MCF 10A (cell line): Measurements from ENCODE around the gene PTRH1. TPM values are rescaled to one million over a fixed set of nuclear protein-coding genes. Genes with fewer than 3 reads are reported as not detected.

Experiments
- Bru-seq: library from RNA; stranded (reverse); fragments of 400-500 nt; gene quantifications from one replicate; lab custom pipeline; 2021; lab: Mats Ljungman, UMichigan
- BruChase-seq, 2 experiments: library from RNA; stranded (reverse); fragments of 400-500 nt; gene quantifications; one replicate each; lab custom pipeline; 2021; lab: Mats Ljungman, UMichigan
- BruUV-seq: library from RNA; stranded (reverse); fragments of 400-500 nt; replicated peaks from 2 replicates; lab custom pipeline; 2021; lab: Mats Ljungman, UMichigan
- CTCF ChIA-PET: fragments of 300-600 bp; sonication (Branson Sonifier 250); formaldehyde crosslinking; extraction: SDS; loops from one replicate; lab custom pipeline; 2021; ENCODE audit warnings: antibody characterized with exemption, inconsistent platforms; lab: Yijun Ruan, JAX
- POLR2A ChIA-PET: fragments of 300-600, 350-650 bp; sonication (Branson Sonifier 250); formaldehyde crosslinking; extraction: SDS; loops from one replicate; lab custom pipeline; 2020; ENCODE audit warnings: antibody characterized with exemption, inconsistent platforms; lab: Yijun Ruan, JAX
- DNase-seq: peaks from one replicate; pipeline ENCODE4 v3.0.0-alpha.2; 2018; ENCODE audit not compliant: unreplicated experiment
- H3K27ac Mint-ChIP-seq: one replicate; pipeline ENCODE4 v1.8.0; 2022; ENCODE audit warnings: mild to moderate bottlenecking, low read depth, mixed read lengths; ENCODE audit not compliant: unreplicated experiment
- H3K27me3 Mint-ChIP-seq: one replicate; pipeline ENCODE4 v1.8.0; 2022; ENCODE audit warnings: mixed read lengths; ENCODE audit not compliant: insufficient read depth, unreplicated experiment
- H3K36me3 Mint-ChIP-seq: one replicate; pipeline ENCODE4 v1.8.0; 2022; ENCODE audit warnings: mild to moderate bottlenecking, moderate library complexity, mixed read lengths; ENCODE audit not compliant: insufficient read depth, unreplicated experiment
- H3K4me1 Mint-ChIP-seq: one replicate; pipeline ENCODE4 v1.8.0; 2022; ENCODE audit warnings: mixed read lengths; ENCODE audit not compliant: insufficient read depth, unreplicated experiment
- H3K4me3 Mint-ChIP-seq: one replicate; pipeline ENCODE4 v1.8.0; 2022; ENCODE audit warnings: mild to moderate bottlenecking, moderate library complexity, mixed read lengths; ENCODE audit not compliant: unreplicated experiment
- H3K9me3 Mint-ChIP-seq: one replicate; pipeline ENCODE4 v1.8.0; 2022; ENCODE audit warnings: mixed read lengths; ENCODE audit not compliant: unreplicated experiment
- intact Hi-C: fragments of 100-400 bp; cut with micrococcal nuclease; formaldehyde crosslinking; loops from 2 replicates; pipeline ENCODE4 v1.14.1; 2022
- long read RNA-seq: library from polyadenylated mRNA; stranded (forward); transcript quantifications from one replicate; pipeline ENCODE4 v2.0.0, GENCODE V29; 2022
- total RNA-seq: library from RNA; stranded (reverse); gene quantifications from 2 replicates; pipeline ENCODE4 v1.2.3, GENCODE V29; 2022
- TF ChIP-seq, protein P1 (sequence below): fragments of 200-600 bp; IDR thresholded peaks from one replicate; pipeline ENCODE4 v1.8.0; 2022; ENCODE audit warnings: antibody characterized with exemption, mild to moderate bottlenecking; ENCODE audit not compliant: unreplicated experiment

Gene PTRH1
- total RNA-seq (35.2 and 37.8 TPM in 2 replicates), Bru-seq, nascent RNA (percentile 46 among the genes with signal in this experiment), BruChase-seq, experiment 1, labeled RNA remaining after a 6-hour chase (percentile 46 among the genes with signal in this experiment), BruChase-seq, experiment 2, labeled RNA remaining after a 2-hour chase (percentile 50 among the genes with signal in this experiment)
- long read RNA-seq, transcript PTRH1-208 (5 exons, 814 nt) = major isoform, 66 of 78 reads
- long read RNA-seq, transcript PTRH1-207 (5 exons, 645 nt) = minor isoform, 5 of 78 reads
- long read RNA-seq, partial matches to known transcripts = 5 of 78 reads
- long read RNA-seq, other reads (novel, unspliced or antisense) = 1 of 78 reads

DNA sequence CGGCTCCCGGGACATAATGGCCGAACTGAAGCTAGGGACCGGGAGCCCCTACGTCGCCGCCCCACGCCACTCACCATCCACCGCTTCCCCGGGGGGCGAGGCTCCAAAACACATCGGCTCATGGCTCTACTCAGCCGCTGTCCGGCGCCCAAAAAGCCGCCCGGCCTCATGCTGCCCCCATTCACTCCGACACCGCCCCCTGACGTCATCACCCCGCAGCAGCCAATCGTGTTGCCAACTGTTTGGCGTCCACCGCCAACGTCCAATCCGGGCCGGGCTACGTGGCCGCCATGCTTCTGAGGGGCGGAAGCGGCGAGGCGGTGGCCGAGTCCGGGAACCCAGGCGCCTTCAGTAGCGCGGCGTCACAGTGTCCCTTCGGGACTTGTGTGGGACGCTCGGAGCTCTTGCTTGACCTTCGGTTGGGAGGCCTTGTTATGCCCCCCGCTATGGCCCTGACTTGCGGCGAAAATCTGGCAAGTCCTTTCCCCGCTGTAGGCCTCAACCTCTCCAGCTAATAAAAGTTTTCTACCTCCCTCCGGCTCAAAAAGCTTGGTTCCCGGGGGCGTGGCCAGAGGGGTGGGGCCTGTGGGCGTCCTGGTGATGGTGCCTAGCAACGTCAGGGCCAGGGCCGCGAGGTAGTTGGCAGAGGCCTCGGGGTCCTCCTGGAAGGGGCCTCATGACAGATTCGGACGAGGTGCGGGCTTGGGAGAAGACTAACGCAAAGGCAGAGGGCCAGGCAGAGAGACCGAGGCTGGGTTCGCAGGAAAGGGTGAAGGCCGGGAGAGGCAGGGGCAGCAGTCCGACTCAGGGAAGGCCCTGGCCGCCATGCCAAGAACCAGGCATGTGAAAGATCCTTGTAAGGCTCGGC lies at the start of gene PTRH1, which contains the start of gene TTC16:
Gene PTRH1, minus strand, starts transcription at position 194 of the 868 bp plus-strand sequence. Its CDS starts 24 bp downstream, at position 170.
Gene TTC16, plus strand, starts transcription at position 610 of the 868 bp plus-strand sequence. Its CDS starts 67 bp downstream, at position 677.
- Mint-ChIP-seq H3K36me3 (no peaks in the 10 kb centered on the region), H3K9me3 (no peaks in the 10 kb centered on the region), H3K27me3 (no peaks in the 10 kb centered on the region), H3K4me1 (peaks cover 13% of the 10 kb centered on the region), H3K27ac (peak within 1 kb of the TSS; percentile 81), H3K4me3 (peak within 1 kb of the TSS; percentile 79)
- intact Hi-C loops = no loop called here
- ChIA-PET POLR2A (interaction anchor here (0.6 to 2.9 kb wide), 21 partner anchors 9 to 565 kb away, joined by 3 to 14 read pairs (median 3); partner anchors contain the start of genes CDK9, CFAP157, FPGS and ST6GALNAC4), CTCF (interaction anchor here (0.6 to 1.7 kb wide), 6 partner anchors 19 to 206 kb away, joined by 3 to 10 read pairs (median 4); partner anchors contain the start of gene TOR2A)
- no TSS peak for BruUV-seq
- DNase-seq = peak; percentile 95
- TF ChIP-seq, protein P1, sequence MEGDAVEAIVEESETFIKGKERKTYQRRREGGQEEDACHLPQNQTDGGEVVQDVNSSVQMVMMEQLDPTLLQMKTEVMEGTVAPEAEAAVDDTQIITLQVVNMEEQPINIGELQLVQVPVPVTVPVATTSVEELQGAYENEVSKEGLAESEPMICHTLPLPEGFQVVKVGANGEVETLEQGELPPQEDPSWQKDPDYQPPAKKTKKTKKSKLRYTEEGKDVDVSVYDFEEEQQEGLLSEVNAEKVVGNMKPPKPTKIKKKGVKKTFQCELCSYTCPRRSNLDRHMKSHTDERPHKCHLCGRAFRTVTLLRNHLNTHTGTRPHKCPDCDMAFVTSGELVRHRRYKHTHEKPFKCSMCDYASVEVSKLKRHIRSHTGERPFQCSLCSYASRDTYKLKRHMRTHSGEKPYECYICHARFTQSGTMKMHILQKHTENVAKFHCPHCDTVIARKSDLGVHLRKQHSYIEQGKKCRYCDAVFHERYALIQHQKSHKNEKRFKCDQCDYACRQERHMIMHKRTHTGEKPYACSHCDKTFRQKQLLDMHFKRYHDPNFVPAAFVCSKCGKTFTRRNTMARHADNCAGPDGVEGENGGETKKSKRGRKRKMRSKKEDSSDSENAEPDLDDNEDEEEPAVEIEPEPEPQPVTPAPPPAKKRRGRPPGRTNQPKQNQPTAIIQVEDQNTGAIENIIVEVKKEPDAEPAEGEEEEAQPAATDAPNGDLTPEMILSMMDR = no peak

- H3K27ac Mint-ChIP-seq = no peak overlapping the region
- H3K4me1 Mint-ChIP-seq = no peaks in the 10 kb centered on the region
- ChIA-PET POLR2A (no interaction called here), CTCF (interaction anchor here (0.6 kb wide), 1 partner anchor 168 kb away, joined by 3 read pairs; no protein-coding TSS in a partner anchor)
- H3K36me3 Mint-ChIP-seq = no peaks in the 10 kb centered on the region
- peaks cover 7% of the 10 kb centered on the region for H3K9me3 Mint-ChIP-seq
- TF ChIP-seq, protein P1 = no peak
- peak; percentile 14 for DNase-seq
- intact Hi-C loops = no loop called here
- no TSS peak for BruUV-seq
- H3K27me3 Mint-ChIP-seq = peaks cover 15% of the 10 kb centered on the region
- no peak overlapping the region for H3K4me3 Mint-ChIP-seq
Observed at GRCh38 chr9:127763918-127764384, 48.5 kb upstream of the PTRH1 start.

GRCh38 chr9:127762111-127762676 lies 46.7 kb upstream of the PTRH1 start:
- no peak overlapping the region for H3K4me3 Mint-ChIP-seq
- CTCF ChIA-PET = no interaction called here
- peaks cover 6% of the 10 kb centered on the region for H3K36me3 Mint-ChIP-seq
- no peaks in the 10 kb centered on the region for H3K4me1 Mint-ChIP-seq
- BruUV-seq = no TSS peak
- DNase-seq = no peak
- H3K9me3 Mint-ChIP-seq = peaks cover 7% of the 10 kb centered on the region
- H3K27ac Mint-ChIP-seq = no peak overlapping the region
- POLR2A ChIA-PET = interaction anchor here (0.6 kb wide), 1 partner anchor 37 kb away, joined by 3 read pairs; no protein-coding TSS in a partner anchor
- TF ChIP-seq, protein P1 = no peak
- intact Hi-C loops = no loop called here
- H3K27me3 Mint-ChIP-seq = peaks cover 15% of the 10 kb centered on the region
